Epithelial cell of proximal tubule (primary cell): ENCODE data around the gene PTPRN2. TPM values are rescaled to one million over a fixed set of nuclear protein-coding genes. Genes with fewer than 3 reads are reported as not detected.

Experiments
- DNase-seq: peaks from one replicate; pipeline ENCODE4 v3.0.0-alpha.2; 2011; ENCODE audit warnings: low read depth
- H3K4me3 ChIP-seq: 2 replicates; pipeline ENCODE4 v1.5.1; 2011; ENCODE audit warnings: low read depth, mild to moderate bottlenecking, low read length
- CTCF ChIP-seq: conservative IDR thresholded peaks from 2 replicates; pipeline ENCODE4 v1.5.1; 2012; ENCODE audit warnings: low read depth, mild to moderate bottlenecking, low read length
- total RNA-seq: library from RNA; depleted of rRNA; stranded (reverse); fragments of >200 nt; gene quantifications from 2 replicates; pipeline ENCODE4 v1.2.3, GENCODE V29; 2015

The PTPRN2 gene
- total RNA-seq, 1 donor from 2014 or later = 2.8 TPM

- no peak overlapping the region for H3K4me3 ChIP-seq
- DNase-seq = no peak
- TF ChIP-seq CTCF = peak; percentile 40
These were observed 192.7 kb downstream of the PTPRN2 start for GRCh38 chr7:158394936-158395335.

- TF ChIP-seq CTCF = no peak
- no peak for DNase-seq
- H3K4me3 ChIP-seq = no peak overlapping the region
These were observed 193.5 kb downstream of the PTPRN2 start for GRCh38 chr7:158393926-158394625.

GRCh38 chr7:158392251-158392650 is 195.4 kb downstream of the PTPRN2 start:
- no peak for DNase-seq
- H3K4me3 ChIP-seq = no peak overlapping the region
- TF ChIP-seq CTCF = no peak

GRCh38 chr7:158391541-158391940 is 196.1 kb downstream of the PTPRN2 start:
- no peak for DNase-seq
- H3K4me3 ChIP-seq = no peak overlapping the region
- TF ChIP-seq CTCF = no peak

GRCh38 chr7:158391141-158391540 is 196.5 kb downstream of the PTPRN2 start:
- H3K4me3 ChIP-seq = no peak overlapping the region
- DNase-seq = no peak
- no peak for TF ChIP-seq CTCF

- H3K4me3 ChIP-seq = no peak overlapping the region
- TF ChIP-seq CTCF = no peak
- DNase-seq = no peak
These were observed 197.2 kb downstream of the PTPRN2 start for GRCh38 chr7:158390460-158390859.
